NT2/D1 (cell line): ENCODE measurements around the gene C4B.
"Not testable (repeated sequence)": the region's sequence is repeated elsewhere in the genome, so short reads cannot be mapped to it uniquely, and the experiment has no call there.

ENCODE experiments used
- DNase-seq: peaks from one replicate; pipeline ENCODE4 v3.0.0-alpha.2; 2011; ENCODE audit warnings: low read depth, low spot score
- H3K27me3 ChIP-seq: 2 replicates; pipeline ENCODE4 v1.6.0; 2011; ENCODE audit warnings: mild to moderate bottlenecking; ENCODE audit not compliant: insufficient read length, insufficient read depth
- H3K36me3 ChIP-seq: 2 replicates; pipeline ENCODE4 v1.6.1; 2011; ENCODE audit warnings: mild to moderate bottlenecking, low read length, mixed read lengths; ENCODE audit not compliant: insufficient read depth, insufficient read length
- H3K4me1 ChIP-seq: 2 replicates; pipeline ENCODE4 v1.5.1; 2011; ENCODE audit not compliant: insufficient read depth, insufficient read length
- H3K4me3 ChIP-seq: 2 replicates; pipeline ENCODE4 v1.5.1; 2011; ENCODE audit warnings: low read depth; ENCODE audit not compliant: insufficient read length
- H3K9ac ChIP-seq: 2 replicates; pipeline ENCODE4 v1.6.0; 2011; ENCODE audit warnings: low read depth; ENCODE audit not compliant: insufficient read length
- H3K9me3 ChIP-seq: 2 replicates; pipeline ENCODE4 v1.5.1; 2011; ENCODE audit warnings: mild to moderate bottlenecking, low read length; ENCODE audit not compliant: insufficient read depth
- SUZ12 ChIP-seq: IDR thresholded peaks from 2 replicates; pipeline ENCODE4 v1.6.1; 2011; ENCODE audit not compliant: insufficient read length, insufficient read depth; ENCODE audit errors: extremely low read depth
- YY1 ChIP-seq: IDR thresholded peaks from 2 replicates; pipeline ENCODE4 v1.6.1; 2011; ENCODE audit not compliant: insufficient read length, insufficient read depth
- ZNF274 ChIP-seq: IDR thresholded peaks from 2 replicates; pipeline ENCODE4 v1.6.1; 2011; ENCODE audit warnings: mild to moderate bottlenecking, low read depth, low read length

The C4B gene

GRCh38 chr6:32057966-32058365 lies 43.4 kb downstream of the C4B start:
- no peak overlapping the region for H3K4me3 ChIP-seq
- H3K9ac ChIP-seq = no peak overlapping the region
- no peaks in the 10 kb centered on the region for H3K9me3 ChIP-seq
- H3K4me1 ChIP-seq = no peaks in the 10 kb centered on the region
- no peaks in the 10 kb centered on the region for H3K36me3 ChIP-seq
- DNase-seq = no peak
- H3K27me3 ChIP-seq = no peaks in the 10 kb centered on the region
- TF ChIP-seq SUZ12 = no peak
- no peak for TF ChIP-seq ZNF274

GRCh38 chr6:32058511-32058963 lies 43.9 kb downstream of the C4B start:
- Histone ChIP-seq H3K9ac (no peak overlapping the region), H3K4me1 (no peaks in the 10 kb centered on the region), H3K27me3 (no peaks in the 10 kb centered on the region), H3K9me3 (no peaks in the 10 kb centered on the region), H3K36me3 (no peaks in the 10 kb centered on the region), H3K4me3 (no peak overlapping the region)
- DNase-seq = no peak
- no peak for TF ChIP-seq ZNF274

- Histone ChIP-seq H3K36me3 (no peaks in the 10 kb centered on the region), H3K4me3 (no peak overlapping the region), H3K4me1 (no peaks in the 10 kb centered on the region), H3K27me3 (no peaks in the 10 kb centered on the region), H3K9ac (no peak overlapping the region), H3K9me3 (no peaks in the 10 kb centered on the region)
- TF ChIP-seq ZNF274 = no peak
- no peak for TF ChIP-seq YY1
- TF ChIP-seq SUZ12 = no peak
- DNase-seq = no peak
Measured at GRCh38 chr6:32060966-32061655, 46.5 kb downstream of the C4B start.

GRCh38 chr6:32064706-32065105 lies 50.1 kb downstream of the C4B start:
- H3K9ac ChIP-seq = no peak overlapping the region
- H3K36me3 ChIP-seq = no peaks in the 10 kb centered on the region
- H3K4me3 ChIP-seq = no peak overlapping the region
- no peaks in the 10 kb centered on the region for H3K27me3 ChIP-seq
- no peaks in the 10 kb centered on the region for H3K9me3 ChIP-seq
- no peak for DNase-seq
- TF ChIP-seq SUZ12 (no peak), YY1 (no peak), ZNF274 (no peak)
- H3K4me1 ChIP-seq = no peaks in the 10 kb centered on the region

- H3K9ac ChIP-seq, H3K4me1 ChIP-seq, H3K9me3 ChIP-seq, H3K36me3 ChIP-seq, H3K4me3 ChIP-seq, DNase-seq, H3K27me3 ChIP-seq: not testable (repeated sequence)
Measured at GRCh38 chr6:32067521-32067920, 52.9 kb downstream of the C4B start.

GRCh38 chr6:32068315-32068714 lies 53.7 kb downstream of the C4B start:
- H3K4me3 ChIP-seq, H3K27me3 ChIP-seq, DNase-seq, H3K36me3 ChIP-seq, H3K9ac ChIP-seq, H3K9me3 ChIP-seq, H3K4me1 ChIP-seq: not testable (repeated sequence)

- no peaks in the 10 kb centered on the region for H3K27me3 ChIP-seq
- H3K4me1 ChIP-seq = peaks cover 9% of the 10 kb centered on the region
- H3K9ac ChIP-seq = no peak overlapping the region
- H3K4me3 ChIP-seq = no peak overlapping the region
- no peak for DNase-seq
- TF ChIP-seq ZNF274 = no peak
- no peak for TF ChIP-seq SUZ12
- no peak for TF ChIP-seq YY1
- H3K9me3 ChIP-seq = no peaks in the 10 kb centered on the region
- no peaks in the 10 kb centered on the region for H3K36me3 ChIP-seq
Measured at GRCh38 chr6:32068867-32069266, 54.3 kb downstream of the C4B start.

- Histone ChIP-seq H3K4me3 (no peak overlapping the region), H3K36me3 (no peaks in the 10 kb centered on the region), H3K27me3 (no peaks in the 10 kb centered on the region), H3K9me3 (no peaks in the 10 kb centered on the region), H3K9ac (no peak overlapping the region), H3K4me1 (peaks cover 9% of the 10 kb centered on the region)
- TF ChIP-seq YY1 (no peak), ZNF274 (no peak), SUZ12 (no peak)
- no peak for DNase-seq
Measured at GRCh38 chr6:32069460-32069859, 54.9 kb downstream of the C4B start.
